HEK293 (cell line): ENCODE data around the gene LYSMD3.

ENCODE experiments used
- CTCF ChIP-seq: fragments of 450-650 bp; formaldehyde crosslinking; IDR thresholded peaks from 2 replicates; pipeline ENCODE4 v1.5.1; 2016; ENCODE audit warnings: missing biosample characterization, missing genetic modification characterization
- FEZF1 ChIP-seq: fragments of 450-650 bp; formaldehyde crosslinking; IDR thresholded peaks from 2 replicates; pipeline ENCODE4 v1.5.1; 2016; ENCODE audit warnings: missing biosample characterization, missing genetic modification characterization
- PATZ1 ChIP-seq: fragments of 450-650 bp; formaldehyde crosslinking; IDR thresholded peaks from 2 replicates; pipeline ENCODE4 v1.5.1; 2016; ENCODE audit warnings: missing biosample characterization, missing genetic modification characterization
- REPIN1 ChIP-seq: fragments of 450-650 bp; formaldehyde crosslinking; IDR thresholded peaks from 2 replicates; pipeline ENCODE4 v1.5.1; 2017; ENCODE audit warnings: missing biosample characterization, missing genetic modification characterization, low read depth
- ZBTB11 ChIP-seq: fragments of 450-650 bp; formaldehyde crosslinking; conservative IDR thresholded peaks from 2 replicates; pipeline ENCODE4 v1.5.1; 2016; ENCODE audit warnings: low read depth, missing biosample characterization, missing genetic modification characterization
- ZEB2 ChIP-seq: fragments of 450-650 bp; formaldehyde crosslinking; IDR thresholded peaks from 2 replicates; pipeline ENCODE4 v1.5.1; 2016; ENCODE audit warnings: missing biosample characterization, missing genetic modification characterization
- ZNF138 ChIP-seq: fragments of 450-650 bp; formaldehyde crosslinking; IDR thresholded peaks from 2 replicates; pipeline ENCODE4 v1.5.1; 2016; ENCODE audit warnings: missing biosample characterization, missing genetic modification characterization, borderline replicate concordance
- ZNF324 ChIP-seq: fragments of 450-650 bp; formaldehyde crosslinking; IDR thresholded peaks from 2 replicates; pipeline ENCODE4 v1.5.1; 2016; ENCODE audit warnings: missing biosample characterization, missing genetic modification characterization
- ZNF350 ChIP-seq: fragments of 450-650 bp; formaldehyde crosslinking; IDR thresholded peaks from 2 replicates; pipeline ENCODE4 v1.5.0; 2017; ENCODE audit warnings: missing biosample characterization, mild to moderate bottlenecking, missing genetic modification characterization
- ZNF560 ChIP-seq: fragments of 450-650 bp; formaldehyde crosslinking; IDR thresholded peaks from 2 replicates; pipeline ENCODE4 v1.5.1; 2017; ENCODE audit warnings: missing biosample characterization, missing genetic modification characterization, borderline replicate concordance
- ZNF664 ChIP-seq: fragments of 450-650 bp; formaldehyde crosslinking; IDR thresholded peaks from 2 replicates; pipeline ENCODE4 v1.5.1; 2016; ENCODE audit warnings: missing biosample characterization, missing genetic modification characterization
- ZNF692 ChIP-seq: fragments of 450-650 bp; formaldehyde crosslinking; IDR thresholded peaks from 2 replicates; pipeline ENCODE4 v1.5.1; 2016; ENCODE audit warnings: missing biosample characterization, missing genetic modification characterization

- no peak for TF ChIP-seq PATZ1 (tag by site-specific recombination)
- no peak for TF ChIP-seq ZNF664 (tag by site-specific recombination)
- no peak for TF ChIP-seq ZNF692
- no peak for TF ChIP-seq ZNF138
- no peak for TF ChIP-seq ZBTB11 (tag by site-specific recombination)
- TF ChIP-seq CTCF (tag by site-specific recombination), result no peak
- no peak for TF ChIP-seq FEZF1
- TF ChIP-seq ZEB2 (tag by site-specific recombination), result no peak
- no peak for TF ChIP-seq ZNF350 (tag by site-specific recombination)
- TF ChIP-seq ZNF560 (tag by site-specific recombination), result no peak
- TF ChIP-seq ZNF324, result no peak
- TF ChIP-seq REPIN1 (tag by site-specific recombination), result no peak
Observed at GRCh38 chr5:90570034-90570433, 40.6 kb upstream of the LYSMD3 start.
